Mesenchymal stem cell (in vitro differentiated cells and primary cell): Measurements from ENCODE around the gene TUBB6.

ENCODE experiments used
- DNase-seq: peaks from one replicate; pipeline ENCODE4 v3.0.0-alpha.2; 2013
- H2AFZ ChIP-seq: one replicate; pipeline ENCODE4 v1.6.1; 2013; ENCODE audit warnings: low read depth, mild to moderate bottlenecking, control low read depth, inconsistent platforms, low read length, moderate library complexity
- H2AK5ac ChIP-seq: 2 replicates; pipeline ENCODE4 v1.6.1; 2013; ENCODE audit warnings: low read length, moderate library complexity, mild to moderate bottlenecking, inconsistent platforms; ENCODE audit not compliant: severe bottlenecking
- H2BK120ac ChIP-seq: one replicate; pipeline ENCODE4 v1.6.1; 2013; ENCODE audit warnings: low read depth, mild to moderate bottlenecking, inconsistent platforms, low read length, moderate library complexity
- H2BK12ac ChIP-seq, 2 experiments: one replicate each; pipeline ENCODE4 v1.6.1; 2013; ENCODE audit warnings: inconsistent platforms in 2 of 2, low read length in 2 of 2, mild to moderate bottlenecking in 2 of 2, moderate library complexity in 2 of 2, control low read depth in 1 of 2
- H2BK15ac ChIP-seq: one replicate; pipeline ENCODE4 v1.6.1; 2013; ENCODE audit warnings: mild to moderate bottlenecking, low read depth, inconsistent platforms; ENCODE audit not compliant: poor library complexity, severe bottlenecking
- H2BK5ac ChIP-seq: 2 replicates; pipeline ENCODE4 v1.6.1; 2013; ENCODE audit warnings: low read depth, mild to moderate bottlenecking, low read length, control low read depth, inconsistent platforms; ENCODE audit not compliant: poor library complexity, severe bottlenecking
- H3K14ac ChIP-seq, 2 experiments: one replicate each; pipeline ENCODE4 v1.6.1; 2013; ENCODE audit warnings: inconsistent platforms in 2 of 2, low read length in 2 of 2, control low read depth in 1 of 2, mild to moderate bottlenecking in 1 of 2, moderate library complexity in 1 of 2
- H3K18ac ChIP-seq, 2 experiments: one replicate each; pipeline ENCODE4 v1.6.1; 2013; ENCODE audit warnings: inconsistent platforms in 2 of 2, low read length in 2 of 2, control low read depth in 1 of 2, low read depth in 1 of 2, mild to moderate bottlenecking in 1 of 2
- H3K23ac ChIP-seq, 2 experiments: one replicate each; pipeline ENCODE4 v1.6.1; 2013; ENCODE audit warnings: inconsistent platforms in 2 of 2, low read length in 2 of 2, mild to moderate bottlenecking in 2 of 2, moderate library complexity in 2 of 2, control low read depth in 1 of 2
- H3K27ac ChIP-seq: 2 replicates; pipeline ENCODE4 v1.5.1; 2013; ENCODE audit warnings: mild to moderate bottlenecking, moderate library complexity, low read length, control low read depth, inconsistent platforms; ENCODE audit not compliant: poor library complexity, severe bottlenecking
- H3K27me3 ChIP-seq, 2 experiments: 2 replicates each; pipeline versions ENCODE4 v1.6.1 to v1.7.0; 2013; ENCODE audit warnings: low read length in 2 of 2, mild to moderate bottlenecking in 2 of 2, moderate library complexity in 2 of 2, control low read depth in 1 of 2, inconsistent platforms in 1 of 2; ENCODE audit not compliant: control insufficient read depth in 1 of 2, insufficient read depth in 1 of 2
- H3K36me3 ChIP-seq, 2 experiments: 2 replicates each; pipeline versions ENCODE4 v1.6.1 to v1.7.0; 2013; ENCODE audit warnings: low read length in 2 of 2, control low read depth in 1 of 2, inconsistent platforms in 1 of 2, low read depth in 1 of 2, mild to moderate bottlenecking in 1 of 2; ENCODE audit not compliant: insufficient read depth in 2 of 2, control insufficient read depth in 1 of 2
- H3K4ac ChIP-seq, 2 experiments: one replicate each; pipeline ENCODE4 v1.6.1; 2013; ENCODE audit warnings: inconsistent platforms in 2 of 2, low read length in 2 of 2, mild to moderate bottlenecking in 2 of 2, moderate library complexity in 2 of 2, control low read depth in 1 of 2, low read depth in 1 of 2
- H3K4me1 ChIP-seq: 2 replicates; pipeline ENCODE4 v1.6.1; 2013; ENCODE audit warnings: low read depth, low read length, control low read depth; ENCODE audit not compliant: control insufficient read depth, insufficient read depth
- H3K4me2 ChIP-seq: 2 replicates; pipeline ENCODE4 v1.6.1; 2013; ENCODE audit warnings: low read length, mild to moderate bottlenecking, inconsistent platforms; ENCODE audit not compliant: poor library complexity, severe bottlenecking
- H3K4me3 ChIP-seq, 2 experiments: 2 replicates each; pipeline versions ENCODE4 v1.5.1 to v1.7.0; 2013; ENCODE audit warnings: low read length in 2 of 2, mild to moderate bottlenecking in 2 of 2, control low read depth in 1 of 2, low read depth in 1 of 2; ENCODE audit not compliant: insufficient read depth in 1 of 2
- H3K79me1 ChIP-seq: replicated peaks from 2 replicates; pipeline ENCODE4 v1.6.1; 2013; ENCODE audit warnings: mild to moderate bottlenecking, control low read depth, low read length, inconsistent platforms; ENCODE audit not compliant: poor library complexity, severe bottlenecking
- H3K9ac ChIP-seq: 2 replicates; pipeline ENCODE4 v1.7.0; 2013; ENCODE audit warnings: mild to moderate bottlenecking, low read length, moderate library complexity
- H3K9me3 ChIP-seq: 2 replicates; pipeline ENCODE4 v1.7.0; 2013; ENCODE audit warnings: mild to moderate bottlenecking, low read length; ENCODE audit not compliant: control insufficient read depth
- H4K8ac ChIP-seq: one replicate; pipeline ENCODE4 v1.6.1; 2013; ENCODE audit warnings: inconsistent platforms, mild to moderate bottlenecking, low read length, moderate library complexity
- H4K91ac ChIP-seq: one replicate; pipeline ENCODE4 v1.6.1; 2013; ENCODE audit warnings: mild to moderate bottlenecking, low read length, inconsistent platforms
- WGBS: methylation state at CpG from one replicate; pipeline ENCODE4 v1.1.7; 2013; ENCODE audit warnings: mixed read lengths; 5-methylcytosine and 5-hydroxymethylcytosine counted together

Gene TUBB6

GRCh38 chr18:12340945-12341660, 33.1 kb downstream of the TUBB6 start:
- WGBS = 92% methylated on average over 4 of the region's 5 CpGs
- H2BK5ac ChIP-seq = no peak overlapping the region
- no peak overlapping the region for H4K8ac ChIP-seq
- no peak overlapping the region for H2AK5ac ChIP-seq
- peaks cover 8% of the 10 kb centered on the region for H3K79me1 ChIP-seq
- peaks cover 6% of the 10 kb centered on the region for H3K4me1 ChIP-seq
- no peak overlapping the region for H3K27ac ChIP-seq
- no peak overlapping the region for H2BK12ac ChIP-seq
- no peak overlapping the region for H3K18ac ChIP-seq
- no peak overlapping the region for H2BK120ac ChIP-seq
- H3K23ac ChIP-seq = no peak overlapping the region
- H3K4ac ChIP-seq = no peak overlapping the region
- no peak overlapping the region for H3K14ac ChIP-seq
- no peaks in the 10 kb centered on the region for H3K9me3 ChIP-seq
- no peak overlapping the region for H2BK15ac ChIP-seq
- no peak overlapping the region for H3K4me3 ChIP-seq
- H3K9ac ChIP-seq = no peak overlapping the region
- H2AFZ ChIP-seq = no peak overlapping the region
- DNase-seq = no peak
- peaks cover 43 to 88% of the 10 kb centered on the region in 2 experiments for H3K36me3 ChIP-seq
- no peaks in the 10 kb centered on the region for H3K27me3 ChIP-seq
- H4K91ac ChIP-seq = no peak overlapping the region
- H3K4me2 ChIP-seq = no peak overlapping the region

- Histone ChIP-seq H4K91ac (no peak overlapping the region), H3K23ac (no peak overlapping the region), H3K4me2 (no peak overlapping the region), H3K9ac (no peak overlapping the region), H3K4ac (no peak overlapping the region), H2AK5ac (no peak overlapping the region), H3K14ac (no peak overlapping the region), H3K79me1 (peaks cover 5% of the 10 kb centered on the region), H2AFZ (no peak overlapping the region), H3K4me1 (peaks cover 2% of the 10 kb centered on the region), H3K27me3 (no peaks in the 10 kb centered on the region), H2BK120ac (no peak overlapping the region), H4K8ac (no peak overlapping the region), H3K27ac (no peak overlapping the region), H3K18ac (no peak overlapping the region), H2BK15ac (no peak overlapping the region), H3K4me3 (no peak overlapping the region), H2BK12ac (no peak overlapping the region), H3K36me3 (peaks cover 57 to 84% of the 10 kb centered on the region in 2 experiments), H2BK5ac (no peak overlapping the region), H3K9me3 (no peaks in the 10 kb centered on the region)
- no peak for DNase-seq
- WGBS = 100% methylated on average over 3 of the region's 4 CpGs
Observed at GRCh38 chr18:12342661-12343060, 34.6 kb downstream of the TUBB6 start.

- Histone ChIP-seq H3K9me3 (no peaks in the 10 kb centered on the region), H3K18ac (no peak overlapping the region), H3K79me1 (peaks cover 7% of the 10 kb centered on the region), H3K14ac (no peak overlapping the region), H3K23ac (no peak overlapping the region), H3K4me1 (no peaks in the 10 kb centered on the region), H3K27me3 (no peaks in the 10 kb centered on the region), H3K9ac (no peak overlapping the region), H3K4ac (no peak overlapping the region), H2AK5ac (no peak overlapping the region), H3K27ac (no peak overlapping the region), H3K4me2 (no peak overlapping the region), H3K4me3 (no peak overlapping the region), H3K36me3 (peaks cover 67 to 94% of the 10 kb centered on the region in 2 experiments), H4K91ac (no peak overlapping the region), H2BK15ac (no peak overlapping the region), H2BK5ac (no peak overlapping the region), H4K8ac (no peak overlapping the region), H2BK120ac (no peak overlapping the region), H2AFZ (no peak overlapping the region), H2BK12ac (no peak overlapping the region)
- no peak for DNase-seq
- WGBS = 94% methylated on average over 13 of the region's 13 CpGs
Observed at GRCh38 chr18:12345491-12346239, 37.6 kb downstream of the TUBB6 start.

GRCh38 chr18:12346240-12346565, 38.2 kb downstream of the TUBB6 start:
- 98% methylated on average over 7 of the region's 7 CpGs for WGBS
- Histone ChIP-seq H2BK15ac (no peak overlapping the region), H2BK5ac (no peak overlapping the region), H3K4me2 (no peak overlapping the region), H2AFZ (no peak overlapping the region), H3K9ac (no peak overlapping the region), H3K4me3 (no peak overlapping the region), H3K36me3 (peaks cover 66 to 94% of the 10 kb centered on the region in 2 experiments), H3K79me1 (peaks cover 9% of the 10 kb centered on the region), H3K14ac (no peak overlapping the region), H3K4me1 (no peaks in the 10 kb centered on the region), H3K23ac (no peak overlapping the region), H3K27me3 (no peaks in the 10 kb centered on the region), H2BK12ac (no peak overlapping the region), H4K8ac (no peak overlapping the region), H3K4ac (no peak overlapping the region), H2AK5ac (no peak overlapping the region), H3K18ac (no peak overlapping the region), H2BK120ac (no peak overlapping the region), H4K91ac (no peak overlapping the region), H3K9me3 (no peaks in the 10 kb centered on the region), H3K27ac (no peak overlapping the region)
- DNase-seq = no peak
